RWPE2 (cell line): ENCODE data around the gene LUC7L2.

Experiments
- ATAC-seq: fragments of 200-7000 bp; cut with Tn5 transposase; 3 replicates; pipeline ENCODE4 v1.9.1; 2021; ENCODE audit warnings: low read depth
- DNase-seq: peaks from one replicate; pipeline ENCODE4 v3.0.0-alpha.2; 2020; ENCODE audit warnings: low spot score
- H3K27ac ChIP-seq: fragments of 450-650 bp; 2 replicates; pipeline ENCODE4 v1.5.1; 2017; ENCODE audit warnings: mild to moderate bottlenecking; ENCODE audit not compliant: poor library complexity, severe bottlenecking
- H3K27me3 ChIP-seq: fragments of 250-450 bp; sonication (Bioruptor Pico); 2 replicates; pipeline ENCODE4 v1.5.1; 2021; ENCODE audit warnings: mild to moderate bottlenecking, moderate library complexity; ENCODE audit not compliant: insufficient read depth, poor library complexity, severe bottlenecking
- H3K36me3 ChIP-seq: fragments of 250-450 bp; sonication (Bioruptor Pico); 2 replicates; pipeline ENCODE4 v1.5.1; 2020; ENCODE audit warnings: low read depth, mild to moderate bottlenecking, moderate library complexity
- H3K4me1 ChIP-seq: fragments of 250-450 bp; sonication (Bioruptor Pico); 2 replicates; pipeline ENCODE4 v1.5.1; 2021; ENCODE audit warnings: mild to moderate bottlenecking, moderate library complexity; ENCODE audit not compliant: insufficient read depth, poor library complexity, severe bottlenecking
- H3K4me3 ChIP-seq: fragments of 250-450 bp; sonication (Bioruptor Pico); 2 replicates; pipeline ENCODE4 v1.5.1; 2021; ENCODE audit warnings: mild to moderate bottlenecking, moderate library complexity; ENCODE audit not compliant: severe bottlenecking
- H3K9me3 ChIP-seq: fragments of 250-450 bp; sonication (Bioruptor Pico); 2 replicates; pipeline ENCODE4 v1.5.1; 2021; ENCODE audit warnings: mild to moderate bottlenecking, moderate library complexity; ENCODE audit not compliant: severe bottlenecking
- CTCF ChIP-seq: fragments of 450-650 bp; IDR thresholded peaks from one replicate; pipeline ENCODE4 v1.5.1; 2017; ENCODE audit warnings: mild to moderate bottlenecking, moderate library complexity; ENCODE audit not compliant: poor library complexity, severe bottlenecking

LUC7L2 gene

GRCh38 chr7:139339025-139339424, 20.7 kb upstream of the LUC7L2 start:
- Histone ChIP-seq H3K9me3 (no peaks in the 10 kb centered on the region), H3K4me3 (no peak overlapping the region), H3K27me3 (no peaks in the 10 kb centered on the region), H3K4me1 (no peaks in the 10 kb centered on the region), H3K27ac (no peak overlapping the region), H3K36me3 (no peaks in the 10 kb centered on the region)
- no peak for TF ChIP-seq CTCF
- ATAC-seq (no peak), DNase-seq (no peak)

DNA sequence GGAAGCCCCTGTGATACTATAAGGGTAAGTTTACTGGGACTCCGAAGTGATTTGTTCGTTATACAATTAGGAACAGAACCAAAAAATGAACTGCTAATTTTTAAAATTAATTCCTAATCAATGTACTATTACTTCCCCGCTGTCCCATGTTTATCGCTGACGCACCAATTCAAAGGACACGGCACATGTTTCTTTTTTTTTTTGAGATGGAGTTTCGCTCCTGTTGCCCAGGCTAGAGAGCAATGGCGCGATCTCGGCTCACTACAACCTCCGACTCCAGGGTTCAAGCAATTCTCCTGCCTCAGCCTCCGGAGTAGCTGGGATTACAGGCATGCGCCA, 20.0 kb upstream of the LUC7L2 start:
- Histone ChIP-seq H3K36me3 (no peaks in the 10 kb centered on the region), H3K4me3 (peak overlapping the region; percentile 92), H3K27ac (peak overlapping the region; percentile 85), H3K27me3 (no peaks in the 10 kb centered on the region), H3K9me3 (no peaks in the 10 kb centered on the region), H3K4me1 (no peaks in the 10 kb centered on the region)
- no peak for DNase-seq
- no peak for TF ChIP-seq CTCF
- no peak for ATAC-seq

DNA sequence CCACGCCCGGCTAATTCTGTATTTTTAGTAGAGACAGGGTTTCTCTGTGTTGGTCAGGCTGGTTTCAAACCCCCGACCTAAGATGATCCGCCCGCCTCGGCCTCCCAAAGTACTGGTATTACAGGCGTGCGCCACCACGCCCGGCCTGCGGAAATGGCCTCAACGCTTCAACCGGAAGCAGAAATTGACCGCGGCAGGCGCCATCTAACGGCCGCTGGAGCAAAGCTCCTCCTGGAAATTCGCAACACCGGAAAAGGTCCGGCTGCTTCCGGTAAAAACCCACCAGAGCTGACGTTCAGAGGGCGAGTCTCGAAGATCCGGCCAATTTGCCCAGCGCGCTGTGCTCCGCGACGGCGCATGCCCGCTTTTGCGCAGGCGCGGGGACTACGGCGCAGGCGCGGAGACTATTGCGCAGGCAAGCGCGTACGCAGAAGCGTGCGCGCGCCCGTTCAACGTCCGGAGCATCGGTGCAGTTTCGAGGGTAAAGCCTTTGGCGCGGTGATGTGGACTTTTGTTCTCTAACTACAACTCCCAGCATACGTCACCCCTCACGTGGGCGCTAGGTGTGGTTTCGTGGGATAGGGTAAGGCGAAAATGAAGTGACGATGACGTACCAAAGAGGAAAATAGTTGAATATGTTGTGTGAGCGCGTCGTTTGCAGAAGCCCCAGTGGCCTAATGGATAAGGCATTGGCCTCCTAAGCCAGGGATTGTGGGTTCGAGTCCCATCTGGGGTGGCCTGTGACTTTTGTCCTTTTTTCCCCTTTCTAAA, 19.5 kb upstream of the LUC7L2 start:
- peak overlapping the region; percentile 92 for H3K4me3 ChIP-seq
- H3K9me3 ChIP-seq = no peaks in the 10 kb centered on the region
- ATAC-seq (peak; percentile 76), DNase-seq (peak; percentile 98)
- no peaks in the 10 kb centered on the region for H3K4me1 ChIP-seq
- peak; percentile 85 for TF ChIP-seq CTCF
- H3K27me3 ChIP-seq = no peaks in the 10 kb centered on the region
- peak overlapping the region; percentile 85 for H3K27ac ChIP-seq
- H3K36me3 ChIP-seq = peaks cover 4% of the 10 kb centered on the region; the same call in 1 of the 2 replicates

- no peak for TF ChIP-seq CTCF
- H3K27ac ChIP-seq = peak overlapping the region; percentile 85
- peak; percentile 85 for DNase-seq
- H3K27me3 ChIP-seq = no peaks in the 10 kb centered on the region
- ATAC-seq = peak; percentile 9; the same call in 2 of the 3 replicates
- H3K4me3 ChIP-seq = peak overlapping the region; percentile 92
- peaks cover 9% of the 10 kb centered on the region for H3K36me3 ChIP-seq
- H3K9me3 ChIP-seq = no peaks in the 10 kb centered on the region
- H3K4me1 ChIP-seq = no peaks in the 10 kb centered on the region
These were observed 19.0 kb upstream of the LUC7L2 start for GRCh38 chr7:139340808-139341057.

- Histone ChIP-seq H3K4me3 (peak within 1 kb of the TSS; percentile 92), H3K27ac (peak within 1 kb of the TSS; percentile 85), H3K4me1 (no peaks in the 10 kb centered on the region), H3K9me3 (no peaks in the 10 kb centered on the region), H3K36me3 (peaks cover 14% of the 10 kb centered on the region), H3K27me3 (no peaks in the 10 kb centered on the region)
- peak; percentile 90 for DNase-seq
- ATAC-seq = peak; percentile 82
- peak; percentile 26 for TF ChIP-seq CTCF
These were observed 18.5 kb upstream of the LUC7L2 start, which contains the start of gene FMC1 for GRCh38 chr7:139341058-139341775. Gene FMC1 (plus strand): TSS chr7:139341337. CDS start chr7:139341385, 48 bp downstream.
